HL-60 (cell line): ENCODE results near the gene BCAR1.

Experiments used
- GABPA ChIP-seq: IDR thresholded peaks from 2 replicates; pipeline ENCODE4 v1.6.1; 2012; ENCODE audit warnings: low read depth
- POLR2AphosphoS5 ChIP-seq: IDR thresholded peaks from 2 replicates; pipeline ENCODE4 v1.6.1; 2012; ENCODE audit warnings: low read depth
- REST ChIP-seq: IDR thresholded peaks from 2 replicates; pipeline ENCODE4 v1.6.1; 2012; ENCODE audit warnings: low read depth; ENCODE audit not compliant: insufficient replicate concordance
- TF ChIP-seq, protein P1 (sequence below): IDR thresholded peaks from one replicate; pipeline ENCODE4 v1.5.1; 2011; ENCODE audit warnings: low read length, control low read depth, inconsistent platforms; ENCODE audit not compliant: insufficient read depth

DNA sequence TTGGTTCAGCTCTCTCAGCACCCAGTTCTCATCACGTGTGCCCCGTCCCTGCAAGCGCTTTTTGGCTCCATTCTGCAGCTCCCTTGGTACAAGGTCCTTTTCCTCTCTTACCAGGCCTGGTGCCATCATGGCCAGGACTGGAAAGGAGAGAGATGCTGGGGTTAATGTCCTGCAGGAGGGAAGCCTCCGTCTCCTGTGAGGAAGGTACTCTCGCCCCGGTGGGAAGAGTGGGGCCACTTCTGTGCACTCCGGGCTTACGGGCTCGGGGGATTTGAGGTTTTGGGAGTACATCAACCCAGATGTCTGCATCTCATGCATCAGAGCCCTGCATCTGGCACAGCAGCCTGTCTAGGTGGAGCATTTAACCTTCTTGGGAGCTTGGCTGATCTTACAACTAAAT is 54.6 kb downstream of the BCAR1 start:
- TF ChIP-seq POLR2AphosphoS5, result no peak
- TF ChIP-seq, protein P1, sequence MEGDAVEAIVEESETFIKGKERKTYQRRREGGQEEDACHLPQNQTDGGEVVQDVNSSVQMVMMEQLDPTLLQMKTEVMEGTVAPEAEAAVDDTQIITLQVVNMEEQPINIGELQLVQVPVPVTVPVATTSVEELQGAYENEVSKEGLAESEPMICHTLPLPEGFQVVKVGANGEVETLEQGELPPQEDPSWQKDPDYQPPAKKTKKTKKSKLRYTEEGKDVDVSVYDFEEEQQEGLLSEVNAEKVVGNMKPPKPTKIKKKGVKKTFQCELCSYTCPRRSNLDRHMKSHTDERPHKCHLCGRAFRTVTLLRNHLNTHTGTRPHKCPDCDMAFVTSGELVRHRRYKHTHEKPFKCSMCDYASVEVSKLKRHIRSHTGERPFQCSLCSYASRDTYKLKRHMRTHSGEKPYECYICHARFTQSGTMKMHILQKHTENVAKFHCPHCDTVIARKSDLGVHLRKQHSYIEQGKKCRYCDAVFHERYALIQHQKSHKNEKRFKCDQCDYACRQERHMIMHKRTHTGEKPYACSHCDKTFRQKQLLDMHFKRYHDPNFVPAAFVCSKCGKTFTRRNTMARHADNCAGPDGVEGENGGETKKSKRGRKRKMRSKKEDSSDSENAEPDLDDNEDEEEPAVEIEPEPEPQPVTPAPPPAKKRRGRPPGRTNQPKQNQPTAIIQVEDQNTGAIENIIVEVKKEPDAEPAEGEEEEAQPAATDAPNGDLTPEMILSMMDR, result no peak
- no peak for TF ChIP-seq REST
- no peak for TF ChIP-seq GABPA
